Karpas-422 (cell line): ENCODE results near the gene COPZ1. TPM values are rescaled to one million over a fixed set of nuclear protein-coding genes. Genes with fewer than 3 reads are reported as not detected.

Experiments used
- DNase-seq: peaks from one replicate; pipeline ENCODE4 v3.0.0-alpha.2; 2015
- H2AFZ ChIP-seq: fragments of 200-600 bp; sonication (generic); 2 replicates; pipeline ENCODE4 v1.6.1; 2014; ENCODE audit warnings: antibody characterized with exemption, low read length, mixed read lengths
- H3K27ac ChIP-seq: fragments of 200-600 bp; sonication (generic); 2 replicates; pipeline ENCODE4 v1.5.1; 2014; ENCODE audit warnings: mild to moderate bottlenecking, low read length, moderate library complexity
- H3K27me3 ChIP-seq: fragments of 200-600 bp; sonication (generic); 2 replicates; pipeline ENCODE4 v1.6.1; 2014; ENCODE audit warnings: low read length, mixed read lengths
- H3K36me3 ChIP-seq: fragments of 200-600 bp; sonication (generic); 2 replicates; pipeline ENCODE4 v1.6.1; 2014; ENCODE audit warnings: low read length, mixed read lengths; ENCODE audit not compliant: insufficient read depth
- H3K4me1 ChIP-seq: fragments of 200-600 bp; sonication (generic); 2 replicates; pipeline ENCODE4 v1.6.1; 2014; ENCODE audit warnings: mild to moderate bottlenecking, low read length, mixed read lengths
- H3K4me2 ChIP-seq: fragments of 200-600 bp; sonication (generic); 2 replicates; pipeline ENCODE4 v1.6.1; 2014; ENCODE audit warnings: low read length, low read depth, mild to moderate bottlenecking; ENCODE audit not compliant: poor library complexity, severe bottlenecking
- H3K4me3 ChIP-seq: fragments of 200-600 bp; sonication (generic); 2 replicates; pipeline ENCODE4 v1.5.1; 2014; ENCODE audit warnings: mild to moderate bottlenecking, antibody characterized with exemption, low read length, mixed read lengths
- H3K79me2 ChIP-seq: fragments of 200-600 bp; sonication (generic); 2 replicates; pipeline ENCODE4 v1.6.1; 2014; ENCODE audit warnings: mild to moderate bottlenecking, low read length, mixed read lengths
- H3K9ac ChIP-seq: fragments of 200-600 bp; sonication (generic); 2 replicates; pipeline ENCODE4 v1.6.0; 2014; ENCODE audit warnings: low read length
- H3K9me2 ChIP-seq: fragments of 200-600 bp; sonication (generic), shearing (Covaris generic); replicated peaks from 2 replicates; pipeline ENCODE4 v1.6.0; 2014; ENCODE audit warnings: mild to moderate bottlenecking, low read length, moderate library complexity; ENCODE audit not compliant: insufficient read depth
- H3K9me3 ChIP-seq: fragments of 300-700, 200-600 bp; sonication (generic); 2 replicates; pipeline ENCODE4 v1.6.1; 2014; ENCODE audit warnings: low read length, mixed read lengths
- H4K20me1 ChIP-seq: fragments of 200-600 bp; sonication (generic); 2 replicates; pipeline ENCODE4 v1.6.1; 2014; ENCODE audit warnings: mild to moderate bottlenecking, antibody characterized with exemption, low read length, low read depth; ENCODE audit not compliant: insufficient read depth
- total RNA-seq: library from RNA; depleted of rRNA; stranded (reverse); fragments of >200 nt; shearing (Covaris generic); gene quantifications from 2 replicates; pipeline ENCODE4 v1.2.3, GENCODE V29; 2014; ENCODE audit warnings: low replicate concordance

The COPZ1 gene
- total RNA-seq, 1 experiment from 2014 or later = 164 TPM

DNA sequence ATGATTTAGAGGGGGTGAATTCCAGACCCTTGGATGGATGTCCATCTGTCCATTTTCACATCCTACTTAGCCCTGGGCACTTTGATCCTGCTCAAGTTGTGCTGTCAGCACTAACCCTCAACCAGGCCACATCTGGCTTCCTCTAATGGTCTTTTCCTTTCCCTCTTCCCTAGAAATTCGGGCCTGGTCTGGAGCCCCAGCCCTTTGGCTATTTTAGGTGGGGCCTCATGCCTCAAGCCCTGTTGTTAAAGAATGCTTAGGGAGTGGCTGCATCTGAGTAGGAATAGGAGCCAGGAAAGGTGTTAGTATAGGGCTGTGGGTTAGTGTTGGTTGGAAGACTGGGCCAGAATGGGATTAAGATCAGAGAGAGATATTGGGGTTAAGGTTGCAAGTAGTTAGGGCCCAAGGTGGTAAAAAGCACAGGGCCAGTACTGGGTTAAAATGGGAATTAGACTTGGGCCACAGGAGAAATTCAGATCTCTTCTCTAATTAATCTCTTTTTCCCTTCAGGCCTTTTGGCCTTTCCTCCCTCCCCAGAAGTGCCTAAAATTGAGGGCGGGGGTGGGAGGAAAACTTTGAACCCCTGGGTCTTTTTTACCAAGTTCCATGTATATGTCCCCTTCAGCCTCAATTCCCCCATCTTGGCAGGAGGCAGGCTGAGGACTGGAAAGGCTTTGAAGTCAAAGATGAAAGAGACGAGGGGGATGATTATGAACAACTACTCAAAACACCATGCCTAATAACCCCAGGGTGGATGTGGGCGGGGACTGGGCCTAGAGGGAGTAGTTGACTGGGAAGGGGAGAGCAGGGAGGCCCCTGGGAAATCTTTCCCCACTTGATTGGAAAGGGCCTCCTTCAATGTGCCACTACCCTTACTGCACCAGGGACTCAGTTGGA lies 63.6 kb downstream of the COPZ1 start:
- Histone ChIP-seq H3K79me2 (peaks cover 2% of the 10 kb centered on the region; the same call in 1 of the 2 replicates), H3K4me2 (no peak overlapping the region), H3K4me3 (no peak overlapping the region), H3K9me3 (no peaks in the 10 kb centered on the region), H4K20me1 (no peaks in the 10 kb centered on the region), H3K9me2 (no peaks in the 10 kb centered on the region), H3K27ac (peak overlapping the region; percentile 38; the same call in 1 of the 2 replicates), H2AFZ (no peak overlapping the region), H3K4me1 (peaks cover 68% of the 10 kb centered on the region), H3K36me3 (no peaks in the 10 kb centered on the region), H3K27me3 (no peaks in the 10 kb centered on the region), H3K9ac (peak overlapping the region; percentile 70; the same call in 1 of the 2 replicates)
- no peak for DNase-seq

DNA sequence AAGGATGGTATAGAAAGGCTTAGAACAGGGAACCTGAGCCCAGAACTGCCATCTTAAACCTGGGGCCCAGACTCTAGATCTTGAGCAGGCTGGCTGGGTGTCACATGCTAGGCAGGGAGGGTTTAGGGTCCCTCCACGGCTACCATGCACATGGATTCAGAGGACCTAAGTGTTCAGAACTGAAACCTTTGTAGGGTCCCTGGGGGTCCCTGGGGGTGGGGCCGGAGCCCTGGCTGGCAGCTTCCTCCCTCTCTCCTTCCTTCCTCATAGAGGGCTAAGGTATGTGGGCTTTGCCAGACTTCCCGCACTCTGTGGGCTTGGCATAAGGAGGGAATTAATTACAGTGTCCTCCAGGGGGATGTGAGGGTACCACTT lies 64.2 kb downstream of the COPZ1 start:
- Histone ChIP-seq H2AFZ (no peak overlapping the region), H3K36me3 (no peaks in the 10 kb centered on the region), H3K9me2 (no peaks in the 10 kb centered on the region), H3K9ac (peak overlapping the region; percentile 70; the same call in 1 of the 2 replicates), H4K20me1 (no peaks in the 10 kb centered on the region), H3K27me3 (no peaks in the 10 kb centered on the region), H3K4me3 (peak overlapping the region; percentile 3; the same call in 1 of the 2 replicates), H3K4me1 (peaks cover 68% of the 10 kb centered on the region), H3K27ac (peak overlapping the region; percentile 38), H3K79me2 (peaks cover 2% of the 10 kb centered on the region; the same call in 1 of the 2 replicates), H3K9me3 (no peaks in the 10 kb centered on the region), H3K4me2 (peak overlapping the region; percentile 85)
- DNase-seq = no peak

DNA sequence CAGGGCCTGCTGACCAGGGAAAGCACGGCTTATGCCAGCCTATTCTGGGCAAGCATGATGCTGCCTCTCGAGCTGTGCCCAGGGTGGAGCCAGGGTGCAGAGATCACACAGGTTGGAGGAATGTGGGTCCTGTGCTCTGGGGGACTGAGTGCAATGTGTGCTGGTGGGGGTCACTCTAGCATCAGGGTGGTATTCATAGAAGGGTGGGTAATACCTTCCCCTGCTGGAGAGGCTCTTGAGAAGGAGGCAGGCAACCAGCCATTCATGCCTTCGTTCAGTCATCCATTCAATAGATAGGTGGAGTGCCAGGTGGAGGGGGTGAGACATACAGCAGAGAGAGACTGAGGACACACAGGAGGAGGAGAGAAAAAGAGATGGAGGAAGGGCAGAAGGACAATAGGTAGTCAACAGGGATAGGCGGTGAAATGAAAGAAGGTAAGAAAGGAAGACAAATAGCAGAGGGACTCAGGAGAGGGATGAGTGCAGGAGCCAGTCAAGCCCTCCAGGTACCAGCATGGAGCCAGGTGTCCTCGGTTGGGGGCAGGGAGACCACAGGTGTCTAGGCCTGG lies 64.8 kb downstream of the COPZ1 start:
- Histone ChIP-seq H3K27me3 (no peaks in the 10 kb centered on the region), H3K9ac (peak overlapping the region; percentile 70), H3K9me3 (no peaks in the 10 kb centered on the region), H3K4me3 (peak overlapping the region; percentile 77; the same call in 1 of the 2 replicates), H3K27ac (no peak overlapping the region; the same call in 1 of the 2 replicates), H2AFZ (no peak overlapping the region), H3K36me3 (no peaks in the 10 kb centered on the region), H3K4me1 (peaks cover 63% of the 10 kb centered on the region), H3K4me2 (peak overlapping the region; percentile 85), H3K9me2 (no peaks in the 10 kb centered on the region), H3K79me2 (peaks cover 2% of the 10 kb centered on the region; the same call in 1 of the 2 replicates), H4K20me1 (no peaks in the 10 kb centered on the region)
- DNase-seq = no peak

DNA sequence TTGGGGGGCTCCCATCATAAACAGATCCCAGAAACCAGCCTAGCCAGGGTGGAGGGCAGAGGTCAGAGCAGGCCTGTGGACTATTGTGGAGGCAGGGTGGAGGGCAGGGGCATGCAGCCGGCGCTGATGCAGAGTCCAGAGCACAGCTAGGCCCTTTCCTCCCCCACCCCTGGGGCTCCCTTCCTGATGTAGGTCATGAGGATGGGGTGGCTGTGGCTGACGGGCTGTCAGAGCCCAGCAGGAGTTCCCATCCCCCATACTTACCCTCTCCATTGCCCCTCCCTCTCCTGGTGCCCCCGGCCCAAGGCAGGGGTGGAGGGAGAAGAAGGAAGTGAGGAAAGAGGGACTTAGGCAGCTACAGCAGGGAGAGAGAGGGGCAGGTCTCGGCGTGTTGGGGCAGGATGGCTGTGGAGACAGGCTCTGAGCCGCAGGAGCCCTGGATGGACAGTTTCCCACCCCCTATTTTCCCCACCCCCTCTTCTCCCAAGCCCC lies 65.3 kb downstream of the COPZ1 start:
- Histone ChIP-seq H3K4me1 (peaks cover 57% of the 10 kb centered on the region), H3K9me2 (no peaks in the 10 kb centered on the region), H3K9ac (peak overlapping the region; percentile 70), H3K79me2 (peaks cover 2% of the 10 kb centered on the region; the same call in 1 of the 2 replicates), H3K27ac (no peak overlapping the region), H2AFZ (no peak overlapping the region), H3K9me3 (no peaks in the 10 kb centered on the region), H3K36me3 (no peaks in the 10 kb centered on the region), H3K4me2 (peak overlapping the region; percentile 85), H4K20me1 (no peaks in the 10 kb centered on the region), H3K4me3 (peak overlapping the region; percentile 77), H3K27me3 (no peaks in the 10 kb centered on the region)
- no peak for DNase-seq

DNA sequence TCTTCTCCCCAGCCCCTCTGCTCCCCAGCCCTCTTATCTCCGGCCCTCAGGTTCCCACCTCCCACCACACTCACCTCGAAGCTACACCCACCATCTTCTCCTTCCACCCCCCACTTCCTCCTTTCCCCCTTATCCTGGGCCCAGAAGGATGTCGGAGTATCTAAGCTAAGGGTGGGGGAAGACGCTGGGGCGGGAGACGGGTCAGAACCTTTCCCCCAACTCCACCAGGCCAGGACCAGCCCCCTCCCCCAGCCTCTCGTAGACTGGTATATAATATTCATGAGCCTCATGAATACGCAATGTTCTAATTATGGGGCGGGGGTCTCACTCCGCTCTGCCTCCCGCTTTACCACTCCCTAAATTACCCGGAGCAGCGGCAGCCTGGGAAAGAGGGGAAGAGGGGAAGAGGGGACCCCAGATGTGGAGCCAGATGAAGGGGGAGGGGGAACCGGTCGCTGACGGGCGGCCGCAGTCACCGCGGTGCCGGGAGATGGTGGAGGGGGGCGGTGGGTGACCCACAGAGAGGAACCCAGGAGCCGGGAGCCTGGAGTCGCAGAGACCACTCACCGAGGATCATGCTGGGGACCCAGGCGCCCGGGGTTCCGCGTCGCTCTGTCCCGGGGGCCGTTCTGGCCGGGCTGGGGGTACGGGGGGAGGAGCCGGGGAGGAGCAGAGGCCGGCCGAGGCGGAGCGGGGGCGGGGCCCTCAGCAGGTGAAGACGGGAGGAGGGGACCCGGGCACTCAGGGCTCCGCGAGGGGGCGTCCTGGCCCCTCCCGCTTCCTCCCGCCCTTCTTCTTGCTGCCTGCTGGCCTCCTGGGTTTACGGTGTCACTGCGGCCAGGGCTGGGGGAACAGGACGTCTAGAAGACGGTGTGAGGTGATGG lies 66.0 kb downstream of the COPZ1 start:
- H3K9me3 ChIP-seq = no peaks in the 10 kb centered on the region
- H3K4me1 ChIP-seq = peaks cover 51% of the 10 kb centered on the region
- no peaks in the 10 kb centered on the region for H3K36me3 ChIP-seq
- H2AFZ ChIP-seq = peak overlapping the region; percentile 75
- H4K20me1 ChIP-seq = no peaks in the 10 kb centered on the region
- peak overlapping the region; percentile 43; the same call in 1 of the 2 replicates for H3K27ac ChIP-seq
- peak overlapping the region; percentile 70 for H3K9ac ChIP-seq
- peak overlapping the region; percentile 77 for H3K4me3 ChIP-seq
- no peaks in the 10 kb centered on the region for H3K9me2 ChIP-seq
- H3K27me3 ChIP-seq = no peaks in the 10 kb centered on the region
- DNase-seq = peak; percentile 91
- H3K4me2 ChIP-seq = peak overlapping the region; percentile 85
- H3K79me2 ChIP-seq = peaks cover 2% of the 10 kb centered on the region; the same call in 1 of the 2 replicates

DNA sequence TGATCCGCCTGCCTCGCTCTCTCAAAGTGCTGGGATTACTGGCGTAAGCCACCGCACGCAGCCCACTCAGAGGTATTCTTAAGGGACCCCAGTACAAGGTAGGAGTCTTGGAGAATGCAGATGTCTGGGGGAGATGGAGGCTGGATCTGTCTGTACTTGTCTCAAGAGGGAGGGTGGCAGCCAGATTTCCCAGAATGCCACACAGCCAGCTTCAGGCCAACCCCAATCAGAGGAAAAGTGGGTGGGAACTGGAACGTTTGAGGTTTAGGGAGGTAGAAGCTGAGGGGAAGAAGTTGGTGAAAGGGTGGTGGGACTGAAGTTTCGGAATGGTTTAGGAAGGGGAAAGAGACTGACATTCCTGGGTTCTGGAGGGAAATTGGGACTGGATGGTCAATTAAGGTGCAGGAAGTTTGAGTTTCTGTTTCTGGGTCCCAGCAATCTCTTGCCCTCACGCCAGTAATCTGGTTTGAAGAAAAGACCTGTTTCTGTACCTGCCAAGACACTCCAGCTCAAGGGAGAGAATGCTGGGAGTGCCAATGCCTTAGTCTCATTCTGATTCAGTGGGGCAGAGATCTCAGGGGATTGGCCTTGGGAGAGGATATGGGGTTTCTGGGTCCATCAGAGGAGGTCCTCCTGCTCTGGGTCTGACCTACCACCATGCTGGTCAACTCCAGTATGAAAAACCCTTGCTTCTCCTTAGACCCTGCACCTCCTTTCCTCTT lies 67.7 kb downstream of the COPZ1 start:
- H3K4me1 ChIP-seq = peaks cover 34% of the 10 kb centered on the region
- H3K4me2 ChIP-seq = no peak overlapping the region

DNA sequence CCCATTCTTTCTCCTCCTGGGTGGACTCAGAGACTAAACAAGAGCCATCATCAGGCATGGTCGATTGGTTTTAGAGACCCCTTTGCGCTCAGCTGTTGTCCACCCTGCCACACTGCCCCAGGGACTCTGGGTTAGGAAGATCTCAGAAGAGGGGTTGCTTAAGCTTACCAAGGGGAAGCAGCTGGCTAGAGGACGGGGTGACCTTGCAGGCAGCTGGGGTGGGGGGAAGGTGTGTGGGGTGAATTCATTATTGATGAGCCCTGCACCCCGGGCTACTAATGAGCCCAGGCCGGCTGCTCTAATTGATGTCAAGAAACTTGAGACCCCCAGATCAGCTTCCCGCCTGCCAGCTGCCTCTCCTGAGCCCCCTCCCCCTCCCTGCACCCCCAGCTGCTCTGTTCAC lies 68.3 kb downstream of the COPZ1 start:
- no peaks in the 10 kb centered on the region for H3K9me2 ChIP-seq
- peaks cover 2% of the 10 kb centered on the region; the same call in 1 of the 2 replicates for H3K79me2 ChIP-seq
- no peak overlapping the region for H3K4me3 ChIP-seq
- no peaks in the 10 kb centered on the region for H3K36me3 ChIP-seq
- no peaks in the 10 kb centered on the region for H3K9me3 ChIP-seq
- no peaks in the 10 kb centered on the region for H3K27me3 ChIP-seq
- DNase-seq = no peak
- H4K20me1 ChIP-seq = no peaks in the 10 kb centered on the region
- H3K27ac ChIP-seq = no peak overlapping the region
- no peak overlapping the region for H3K9ac ChIP-seq
- peaks cover 33% of the 10 kb centered on the region for H3K4me1 ChIP-seq
- no peak overlapping the region for H2AFZ ChIP-seq
- no peak overlapping the region for H3K4me2 ChIP-seq

More for the DNA sequence above, 67.7 kb downstream of the COPZ1 start:
- no peak for DNase-seq
- Histone ChIP-seq H3K9me2 (no peaks in the 10 kb centered on the region), H3K9me3 (no peaks in the 10 kb centered on the region), H3K27ac (no peak overlapping the region), H3K79me2 (peaks cover 2% of the 10 kb centered on the region; the same call in 1 of the 2 replicates), H4K20me1 (no peaks in the 10 kb centered on the region), H2AFZ (no peak overlapping the region), H3K4me3 (no peak overlapping the region), H3K36me3 (no peaks in the 10 kb centered on the region), H3K9ac (no peak overlapping the region), H3K27me3 (no peaks in the 10 kb centered on the region)
